Esophagus muscularis mucosa (tissue), 3 donors: ENCODE results near the gene TACC2.

Experiments
- CTCF ChIP-seq, 3 experiments: fragments of 200-600 bp in 2 of 3; fragments of 450-650 bp in 1 of 3; sonication (generic) in 2 of 3; IDR thresholded peaks; one replicate each; pipeline ENCODE4 v1.5.1; 2017 to 2019; ENCODE audit warnings: antibody characterized with exemption in 3 of 3, mild to moderate bottlenecking in 2 of 3, moderate library complexity in 1 of 3
- POLR2AphosphoS5 ChIP-seq, 2 donors: sonication (generic); formaldehyde crosslinking; IDR thresholded peaks; one replicate each; pipeline ENCODE4 v1.6.1; 2017; ENCODE audit warnings: antibody characterized with exemption in 2 of 2

GRCh38 chr10:122151121-122151694 lies 162.2 kb downstream of the TACC2 start:
- TF ChIP-seq CTCF (IDR thresholded peaks at IDR 0.05) (no peak), POLR2AphosphoS5 (IDR thresholded peaks at IDR 0.05) (no peak)
